IMR-90 (cell line): ENCODE results near the gene LAIR1. TPM values are rescaled to one million over a fixed set of nuclear protein-coding genes. Genes with fewer than 3 reads are reported as not detected.

Experiments used
- ATAC-seq: fragments of 200-7000 bp; cut with Tn5 transposase; 2 replicates; pipeline ENCODE4 v1.9.1; 2020; ENCODE audit warnings: low read depth, mild to moderate bottlenecking, moderate library complexity
- BruUV-seq: library from RNA; stranded (reverse); fragments of 400-500 nt; replicated peaks from 2 replicates; lab custom pipeline; 2021; lab: Mats Ljungman, UMichigan
- CTCF ChIA-PET: fragments of 300-600 bp; formaldehyde crosslinking; extraction: SDS; loops from one replicate; lab custom pipeline; 2021; ENCODE audit warnings: antibody characterized with exemption; lab: Yijun Ruan, JAX
- POLR2A ChIA-PET: fragments of 300-600 bp; sonication (Branson Sonifier 250); formaldehyde crosslinking; loops from one replicate; lab custom pipeline; 2022; ENCODE audit warnings: antibody characterized with exemption; ENCODE audit not compliant: unreplicated experiment; lab: Charles Lee
- DNase-seq: peaks from one replicate; pipeline ENCODE4 v3.0.0; 2013
- H2AFZ ChIP-seq: replicated peaks from 2 replicates; pipeline ENCODE3; 2013; ENCODE audit warnings: low read length, mild to moderate bottlenecking; ENCODE audit not compliant: poor library complexity
- H2AK5ac ChIP-seq: 2 replicates; pipeline ENCODE4 v1.6.1; 2013; ENCODE audit warnings: low read depth, low read length, inconsistent platforms
- H2AK9ac ChIP-seq: replicated peaks from 2 replicates; pipeline ENCODE3; 2013; ENCODE audit warnings: mild to moderate bottlenecking, low read depth, low read length, moderate library complexity; ENCODE audit not compliant: poor library complexity
- H2BK120ac ChIP-seq: 2 replicates; pipeline ENCODE4 v1.6.1; 2013; ENCODE audit warnings: low read depth, low read length, inconsistent platforms
- H2BK15ac ChIP-seq: 3 replicates; pipeline ENCODE4 v1.6.1; 2013; ENCODE audit warnings: low read depth, low read length, inconsistent platforms
- H2BK20ac ChIP-seq: 2 replicates; pipeline ENCODE4 v1.6.1; 2013; ENCODE audit warnings: low read depth, mild to moderate bottlenecking, inconsistent platforms, low read length, moderate library complexity
- H2BK5ac ChIP-seq: 2 replicates; pipeline ENCODE4 v1.6.1; 2013; ENCODE audit warnings: mild to moderate bottlenecking, low read depth, low read length, inconsistent platforms; ENCODE audit not compliant: poor library complexity, severe bottlenecking
- H3K14ac ChIP-seq: replicated peaks from 2 replicates; pipeline ENCODE4 v1.6.1; 2013; ENCODE audit warnings: low read depth, low read length, inconsistent platforms
- H3K18ac ChIP-seq: 2 replicates; pipeline ENCODE4 v1.6.1; 2013; ENCODE audit warnings: low read depth, low read length, control low read depth
- H3K23ac ChIP-seq: 2 replicates; pipeline ENCODE4 v1.6.1; 2013; ENCODE audit warnings: low read depth, low read length, inconsistent platforms
- H3K27ac ChIP-seq: 2 replicates; pipeline ENCODE4 v1.5.1; 2013; ENCODE audit warnings: mild to moderate bottlenecking, control low read depth, low read length; ENCODE audit not compliant: insufficient read depth
- H3K27me3 ChIP-seq: 2 replicates; pipeline ENCODE4 v1.6.1; 2013; ENCODE audit warnings: low read length; ENCODE audit not compliant: control insufficient read depth, insufficient read depth
- H3K36me3 ChIP-seq: 2 replicates; pipeline ENCODE4 v1.6.1; 2013; ENCODE audit warnings: low read length, mixed read lengths; ENCODE audit not compliant: control insufficient read depth, insufficient read depth
- H3K4ac ChIP-seq: 2 replicates; pipeline ENCODE4 v1.6.1; 2013; ENCODE audit warnings: low read depth, low read length, inconsistent platforms
- H3K4me1 ChIP-seq: 2 replicates; pipeline ENCODE4 v1.6.1; 2013; ENCODE audit warnings: low read length, mixed read lengths; ENCODE audit not compliant: control insufficient read depth, insufficient read depth
- H3K4me2 ChIP-seq: 2 replicates; pipeline ENCODE4 v1.6.1; 2013; ENCODE audit warnings: low read depth, mild to moderate bottlenecking, control low read depth, low read length, moderate library complexity
- H3K4me3 ChIP-seq: 2 replicates; pipeline ENCODE4 v1.5.1; 2013; ENCODE audit warnings: low read depth, mild to moderate bottlenecking, control low read depth, low read length, moderate library complexity; ENCODE audit not compliant: insufficient read depth
- H3K56ac ChIP-seq: 2 replicates; pipeline ENCODE4 v1.6.1; 2013; ENCODE audit warnings: low read length, inconsistent platforms; ENCODE audit not compliant: insufficient read depth; ENCODE audit errors: extremely low read depth
- H3K79me1 ChIP-seq, 2 experiments: 2 replicates each; pipeline ENCODE4 v1.6.1; 2013; ENCODE audit warnings: low read length in 2 of 2, inconsistent platforms in 1 of 2, low read depth in 1 of 2
- H3K9ac ChIP-seq: 2 replicates; pipeline ENCODE4 v1.6.1; 2013; ENCODE audit warnings: low read depth, low read length, control low read depth
- H3K9me1 ChIP-seq: 2 replicates; pipeline ENCODE4 v1.6.1; 2013; ENCODE audit warnings: low read length, inconsistent platforms; ENCODE audit not compliant: insufficient read depth
- H3K9me3 ChIP-seq: 2 replicates; pipeline ENCODE4 v1.6.1; 2013; ENCODE audit warnings: low read length; ENCODE audit not compliant: control insufficient read depth, insufficient read depth
- H4K20me1 ChIP-seq: 2 replicates; pipeline ENCODE4 v1.6.1; 2013; ENCODE audit warnings: low read length, inconsistent platforms; ENCODE audit not compliant: insufficient read depth
- H4K5ac ChIP-seq: 2 replicates; pipeline ENCODE4 v1.6.1; 2013; ENCODE audit warnings: mild to moderate bottlenecking, low read depth, low read length, control low read depth
- H4K8ac ChIP-seq, 2 experiments: 2 replicates each; pipeline ENCODE4 v1.6.1; 2013; ENCODE audit warnings: low read depth in 2 of 2, low read length in 2 of 2, control low read depth in 1 of 2, inconsistent platforms in 1 of 2
- H4K91ac ChIP-seq: 2 replicates; pipeline ENCODE4 v1.6.1; 2013; ENCODE audit warnings: low read depth, low read length, inconsistent platforms; ENCODE audit not compliant: insufficient read depth
- CEBPB ChIP-seq: IDR thresholded peaks from 2 replicates; pipeline ENCODE4 v1.6.1; 2012; ENCODE audit warnings: low read depth, low read length, improper control_type of control experiment
- MAZ ChIP-seq: IDR thresholded peaks from 2 replicates; pipeline ENCODE4 v1.6.1; 2012; ENCODE audit warnings: low read depth, mild to moderate bottlenecking, low read length, improper control_type of control experiment, moderate library complexity, borderline replicate concordance
- NFE2L2 ChIP-seq: fragments of 150-350 bp; IDR thresholded peaks from 2 replicates; pipeline ENCODE4 v1.6.1; 2016; ENCODE audit warnings: low read depth, mild to moderate bottlenecking, low read length
- POLR2A ChIP-seq: IDR thresholded peaks from 2 replicates; pipeline ENCODE4 v1.6.1; 2012; ENCODE audit warnings: mild to moderate bottlenecking, low read depth, low read length
- RAD21 ChIP-seq: IDR thresholded peaks from 2 replicates; pipeline ENCODE4 v1.6.1; 2012; ENCODE audit warnings: low read length, improper control_type of control experiment
- RCOR1 ChIP-seq: IDR thresholded peaks from 2 replicates; pipeline ENCODE4 v1.6.1; 2012; ENCODE audit warnings: mild to moderate bottlenecking, low read length, improper control_type of control experiment; ENCODE audit not compliant: insufficient replicate concordance
- RFX5 ChIP-seq: IDR thresholded peaks from 2 replicates; pipeline ENCODE4 v1.8.0; 2012; ENCODE audit warnings: low read depth, mild to moderate bottlenecking, low read length, moderate library complexity
- WGBS, 2 experiments: methylation state at CpG; one replicate each; pipeline versions ENCODE4 v1.1.5 to v1.1.7; 2013; ENCODE audit warnings: missing lambda C conversion rate in 2 of 2; ENCODE audit not compliant: insufficient read length in 1 of 2; ENCODE audit errors: extremely low coverage in 2 of 2; 5-methylcytosine and 5-hydroxymethylcytosine counted together
- dilution Hi-C: fragments of 300-500 bp; cut with HindIII; formaldehyde crosslinking; loops from one replicate; pipeline ENCODE4 v1.14.3; 2018; ENCODE audit warnings: low sequenced_read_pairs; ENCODE audit not compliant: unreplicated experiment
- in situ Hi-C: fragments of 300-500 bp; cut with MboI; formaldehyde crosslinking; loops from 3 replicates; pipeline ENCODE4 v1.14.3; 2019; ENCODE audit warnings: low sequenced_read_pairs, inconsistent platforms, mixed read lengths
- intact Hi-C: fragments of 100-400 bp; cut with micrococcal nuclease; formaldehyde crosslinking; loops from 2 replicates; pipeline ENCODE4 v1.10.0; 2022
- polyA plus RNA-seq, 3 experiments: library from polyadenylated mRNA; depleted of rRNA; stranded (reverse); fragments of >200 nt; gene quantifications; 2 replicates each; pipeline ENCODE4 v1.2.3, GENCODE V29; 2012; ENCODE audit warnings: low replicate concordance in 1 of 3
- total RNA-seq: library from RNA; depleted of rRNA; stranded (reverse); fragments of >200 nt; gene quantifications from 2 replicates; pipeline ENCODE4 v1.2.3, GENCODE V29; 2012
- TF ChIP-seq, protein P1 (sequence below): fragments of 150-350 bp; IDR thresholded peaks from 2 replicates; pipeline ENCODE4 v1.6.1; 2016; ENCODE audit warnings: low read depth, mild to moderate bottlenecking, low read length, moderate library complexity, borderline replicate concordance

Gene LAIR1
- total and polyA plus RNA-seq, 2 of the 4 experiments (the other 2 are of a cell fraction), result not detected

DNA sequence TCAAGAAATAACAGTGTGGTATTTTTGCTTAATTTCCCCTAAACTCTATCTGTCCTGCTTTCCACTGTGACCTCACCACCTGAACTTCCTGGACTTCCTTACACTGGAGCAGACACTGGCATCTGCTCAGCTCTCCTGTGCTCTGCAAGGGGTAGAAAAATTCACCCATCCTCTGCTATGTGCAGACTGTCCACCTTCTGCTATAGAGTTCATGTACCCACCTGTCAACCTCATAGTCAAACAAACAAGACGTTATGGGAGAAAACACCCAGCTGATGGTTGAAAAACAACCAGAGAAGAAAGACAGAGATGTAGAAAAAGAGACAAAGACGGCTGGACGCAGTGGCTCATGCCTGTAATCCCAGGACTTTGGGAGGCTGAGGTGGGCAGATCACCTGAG lies 12.2 kb downstream of the LAIR1 start:
- Histone ChIP-seq H3K4me1 (no peaks in the 10 kb centered on the region), H4K91ac (no peak overlapping the region), H3K27me3 (no peaks in the 10 kb centered on the region), H2BK5ac (no peak overlapping the region), H2AK9ac (no peak overlapping the region), H2BK15ac (no peak overlapping the region), H3K4ac (no peak overlapping the region), H3K9me3 (peaks cover 17% of the 10 kb centered on the region; the same call in 1 of the 2 replicates), H4K20me1 (no peaks in the 10 kb centered on the region), H3K79me1 (no peaks in the 10 kb centered on the region), H3K18ac (no peak overlapping the region), H3K27ac (no peak overlapping the region), H2AK5ac (no peak overlapping the region), H3K9ac (no peak overlapping the region), H3K36me3 (no peaks in the 10 kb centered on the region), H4K5ac (no peak overlapping the region), H3K14ac (no peak overlapping the region), H4K8ac (no peak overlapping the region), H3K23ac (no peak overlapping the region), H3K9me1 (no peaks in the 10 kb centered on the region), H3K4me2 (no peak overlapping the region), H3K4me3 (no peak overlapping the region), H3K56ac (no peak overlapping the region), H2BK20ac (no peak overlapping the region), H2AFZ (no peak overlapping the region), H2BK120ac (no peak overlapping the region)
- DNase-seq (no peak), ATAC-seq (no peak)
- in situ Hi-C loops, result no loop called here
- intact Hi-C loops, result no loop called here
- no peak for TF ChIP-seq NFE2L2
- TF ChIP-seq RAD21, result no peak
- TF ChIP-seq RCOR1, result no peak
- no peak for TF ChIP-seq CEBPB
- TF ChIP-seq MAZ, result no peak
- TF ChIP-seq, protein P1, sequence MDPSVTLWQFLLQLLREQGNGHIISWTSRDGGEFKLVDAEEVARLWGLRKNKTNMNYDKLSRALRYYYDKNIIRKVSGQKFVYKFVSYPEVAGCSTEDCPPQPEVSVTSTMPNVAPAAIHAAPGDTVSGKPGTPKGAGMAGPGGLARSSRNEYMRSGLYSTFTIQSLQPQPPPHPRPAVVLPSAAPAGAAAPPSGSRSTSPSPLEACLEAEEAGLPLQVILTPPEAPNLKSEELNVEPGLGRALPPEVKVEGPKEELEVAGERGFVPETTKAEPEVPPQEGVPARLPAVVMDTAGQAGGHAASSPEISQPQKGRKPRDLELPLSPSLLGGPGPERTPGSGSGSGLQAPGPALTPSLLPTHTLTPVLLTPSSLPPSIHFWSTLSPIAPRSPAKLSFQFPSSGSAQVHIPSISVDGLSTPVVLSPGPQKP, result no peak
- no peak for TF ChIP-seq RFX5
- TF ChIP-seq POLR2A, result no peak
- dilution Hi-C loops, result no loop called here
- ChIA-PET CTCF (no interaction called here), POLR2A (no interaction called here)
- WGBS, 2 experiments, result 46% methylated on average over 2 of the region's 3 CpGs; no CpG with 5 or more reads in 1 of the 2 experiments
- BruUV-seq, result no TSS peak
